H9 (cell line): Measurements from ENCODE around the gene ZNF611. TPM values are rescaled to one million over a fixed set of nuclear protein-coding genes. Genes with fewer than 3 reads are reported as not detected.

Experiments used
- DNase-seq: peaks from one replicate; pipeline ENCODE4 v3.0.0-alpha.2; 2017
- H2AFZ ChIP-seq: one replicate; pipeline ENCODE4 v1.6.1; 2013; ENCODE audit warnings: mild to moderate bottlenecking, low read length, control low read depth, moderate library complexity
- H2AK5ac ChIP-seq: 2 replicates; pipeline ENCODE4 v1.6.1; 2013; ENCODE audit warnings: low read length, control low read depth, mixed read lengths; ENCODE audit not compliant: insufficient read length
- H2BK120ac ChIP-seq: one replicate; pipeline ENCODE4 v1.6.1; 2013; ENCODE audit warnings: low read depth, mild to moderate bottlenecking, low read length, control low read depth, inconsistent platforms; ENCODE audit not compliant: poor library complexity, severe bottlenecking
- H2BK12ac ChIP-seq: 2 replicates; pipeline ENCODE4 v1.6.1; 2013; ENCODE audit warnings: low read length, control low read depth, mixed read lengths, low read depth; ENCODE audit not compliant: insufficient read length
- H2BK15ac ChIP-seq: 2 replicates; pipeline ENCODE4 v1.6.1; 2013; ENCODE audit warnings: low read depth, low read length, control low read depth
- H2BK20ac ChIP-seq: one replicate; pipeline ENCODE4 v1.6.1; 2013; ENCODE audit warnings: low read depth, mild to moderate bottlenecking, low read length, control low read depth, inconsistent platforms; ENCODE audit not compliant: poor library complexity, severe bottlenecking
- H2BK5ac ChIP-seq: 2 replicates; pipeline ENCODE4 v1.6.1; 2013; ENCODE audit warnings: low read length, control low read depth, mixed read lengths; ENCODE audit not compliant: insufficient read length
- H3K14ac ChIP-seq: 2 replicates; pipeline ENCODE4 v1.6.1; 2013; ENCODE audit warnings: low read length, control low read depth; ENCODE audit not compliant: insufficient read depth
- H3K18ac ChIP-seq: 2 replicates; pipeline ENCODE4 v1.6.1; 2013; ENCODE audit warnings: low read depth, mild to moderate bottlenecking, mixed read lengths, low read length, control low read depth; ENCODE audit not compliant: insufficient read length
- H3K23ac ChIP-seq: 2 replicates; pipeline ENCODE4 v1.6.1; 2013; ENCODE audit warnings: low read length, control low read depth, mixed read lengths, low read depth; ENCODE audit not compliant: insufficient read length
- H3K23me2 ChIP-seq: 2 replicates; pipeline ENCODE4 v1.6.1; 2013; ENCODE audit warnings: low read depth, mild to moderate bottlenecking, mixed read lengths, low read length, control low read depth; ENCODE audit not compliant: insufficient read length, poor library complexity, severe bottlenecking
- H3K27ac ChIP-seq: 2 replicates; pipeline ENCODE4 v1.5.1; 2013; ENCODE audit warnings: low read length, control low read depth, mixed read lengths, low read depth; ENCODE audit not compliant: insufficient read length
- H3K27me3 ChIP-seq: 2 replicates; pipeline ENCODE4 v1.6.1; 2013; ENCODE audit warnings: low read length, control low read depth, inconsistent platforms; ENCODE audit not compliant: insufficient read depth
- H3K4ac ChIP-seq: 2 replicates; pipeline ENCODE4 v1.6.1; 2013; ENCODE audit warnings: low read depth, mild to moderate bottlenecking, control low read depth, inconsistent platforms, low read length, moderate library complexity
- H3K4me1 ChIP-seq: 2 replicates; pipeline ENCODE4 v1.6.1; 2013; ENCODE audit warnings: low read length, control low read depth, inconsistent platforms; ENCODE audit not compliant: insufficient read depth
- H3K4me2 ChIP-seq: 2 replicates; pipeline ENCODE4 v1.6.1; 2013; ENCODE audit warnings: low read length, control low read depth, mixed read lengths; ENCODE audit not compliant: insufficient read length, insufficient read depth
- H3K56ac ChIP-seq: 2 replicates; pipeline ENCODE4 v1.6.1; 2013; ENCODE audit warnings: low read depth, mild to moderate bottlenecking, mixed read lengths, low read length, control low read depth; ENCODE audit not compliant: insufficient read length
- H3K79me1 ChIP-seq: 2 replicates; pipeline ENCODE4 v1.6.1; 2013; ENCODE audit warnings: low read depth, mild to moderate bottlenecking, moderate library complexity, low read length, control low read depth, inconsistent platforms; ENCODE audit not compliant: insufficient read depth, poor library complexity, severe bottlenecking
- H3K79me2 ChIP-seq: 2 replicates; pipeline ENCODE4 v1.6.1; 2013; ENCODE audit warnings: low read length, control low read depth, inconsistent platforms; ENCODE audit not compliant: insufficient read depth
- H3K9ac ChIP-seq: 2 replicates; pipeline ENCODE4 v1.6.1; 2013; ENCODE audit warnings: low read length, control low read depth, mixed read lengths; ENCODE audit not compliant: insufficient read length; ENCODE audit errors: extremely low read depth
- H3K9me3 ChIP-seq: one replicate; pipeline ENCODE4 v1.6.1; 2013; ENCODE audit warnings: low read depth, low read length, inconsistent platforms; ENCODE audit not compliant: control insufficient read depth
- H3T11ph ChIP-seq: one replicate; pipeline ENCODE4 v1.6.1; 2013; ENCODE audit warnings: mild to moderate bottlenecking, low read length, control low read depth, inconsistent platforms
- H4K20me1 ChIP-seq: one replicate; pipeline ENCODE4 v1.6.1; 2013; ENCODE audit not compliant: control insufficient read depth, insufficient read length, insufficient read depth
- H4K5ac ChIP-seq: 2 replicates; pipeline ENCODE4 v1.6.1; 2013; ENCODE audit warnings: low read depth, mild to moderate bottlenecking, mixed read lengths, low read length, control low read depth; ENCODE audit not compliant: insufficient read length
- H4K8ac ChIP-seq: replicated peaks from 2 replicates; pipeline ENCODE4 v1.6.1; 2013; ENCODE audit warnings: low read length, control low read depth, mixed read lengths, low read depth; ENCODE audit not compliant: insufficient read length
- H4K91ac ChIP-seq: 2 replicates; pipeline ENCODE4 v1.6.1; 2013; ENCODE audit warnings: low read depth, mild to moderate bottlenecking, moderate library complexity, mixed read lengths, low read length, control low read depth; ENCODE audit not compliant: insufficient read length
- H3K27ac Mint-ChIP-seq, 3 experiments: 2 replicates in 2 of 3; 3 replicates in 1 of 3; pipeline ENCODE4 v1.8.0; 2020 to 2021; ENCODE audit warnings: mixed read lengths in 3 of 3, mild to moderate bottlenecking in 1 of 3, moderate library complexity in 1 of 3
- H3K27me3 Mint-ChIP-seq: 2 replicates; pipeline ENCODE4 v1.8.0; 2021; ENCODE audit warnings: low read depth, mild to moderate bottlenecking, moderate library complexity, mixed read lengths
- H3K36me3 Mint-ChIP-seq, 3 experiments: 2 replicates in 2 of 3; 3 replicates in 1 of 3; pipeline ENCODE4 v1.8.0; 2020 to 2021; ENCODE audit warnings: low read depth in 3 of 3, mixed read lengths in 3 of 3; ENCODE audit not compliant: insufficient read depth in 1 of 3
- H3K4me1 Mint-ChIP-seq, 2 experiments: 2 replicates each; pipeline ENCODE4 v1.8.0; 2020; ENCODE audit warnings: mixed read lengths in 2 of 2
- H3K4me3 Mint-ChIP-seq, 2 experiments: 2 replicates in 1 of 2; 3 replicates in 1 of 2; pipeline ENCODE4 v1.8.0; 2020 to 2021; ENCODE audit warnings: mild to moderate bottlenecking in 2 of 2, mixed read lengths in 2 of 2, moderate library complexity in 1 of 2
- H3K9me3 Mint-ChIP-seq, 2 experiments: 2 replicates in 1 of 2; 3 replicates in 1 of 2; pipeline ENCODE4 v1.8.0; 2020; ENCODE audit warnings: mild to moderate bottlenecking in 2 of 2, mixed read lengths in 2 of 2, moderate library complexity in 1 of 2
- WGBS: extraction: QIAGEN DNeasy Blood & Tissue Kit; methylation state at CpG from one replicate; pipeline ENCODE4 v1.1.7; 2013; ENCODE audit warnings: missing lambda C conversion rate, low lambda C conversion rate, mixed read lengths; ENCODE audit not compliant: insufficient read length; ENCODE audit errors: extremely low coverage; 5-methylcytosine and 5-hydroxymethylcytosine counted together
- total RNA-seq: library from RNA; stranded (reverse); gene quantifications from 2 replicates; pipeline ENCODE4 v1.2.1, GENCODE V29; 2021
- TF ChIP-seq, protein P1 (sequence below): fragments of 200-600 bp; sonication (generic); conservative IDR thresholded peaks from 3 replicates; pipeline ENCODE4 v1.8.0; 2021; ENCODE audit warnings: antibody characterized with exemption, mild to moderate bottlenecking

Gene ZNF611
- total RNA-seq, 1 experiment from 2014 or later = 25.6 TPM

DNA sequence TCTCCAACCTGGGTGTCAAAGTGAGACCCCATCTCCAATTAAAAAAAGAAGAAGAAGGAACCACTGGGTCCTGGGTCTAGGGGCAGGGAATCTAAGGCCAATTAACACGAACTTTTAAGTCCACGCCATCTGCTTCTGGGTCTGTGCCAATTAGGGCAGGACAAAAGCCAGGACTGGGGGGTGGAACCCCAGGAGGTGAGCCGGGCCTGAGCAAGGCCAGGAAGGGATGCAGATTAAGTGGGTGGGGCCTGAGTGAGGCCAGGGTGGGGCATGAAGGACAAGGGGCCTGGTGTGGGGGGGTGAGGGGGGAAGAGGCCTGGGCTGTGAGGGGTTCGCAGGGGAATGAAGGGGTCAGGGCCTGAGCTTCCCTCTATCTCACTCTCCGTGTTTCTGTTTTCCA lies 70.4 kb downstream of the ZNF611 start:
- Histone ChIP-seq H2BK5ac (no peak overlapping the region), H3K9ac (no peak overlapping the region), H3K4me1 (peaks cover 12% of the 10 kb centered on the region; the same call in 1 of the 2 replicates), H3K18ac (no peak overlapping the region), H3K23ac (no peak overlapping the region), H3K4me2 (no peak overlapping the region), H3K14ac (no peak overlapping the region), H3K27me3 (no peaks in the 10 kb centered on the region), H2BK12ac (no peak overlapping the region), H2BK20ac (no peak overlapping the region), H3K9me3 (no peaks in the 10 kb centered on the region), H3K79me2 (no peaks in the 10 kb centered on the region), H3K27ac (no peak overlapping the region), H4K20me1 (no peaks in the 10 kb centered on the region), H3K79me1 (peaks cover 3% of the 10 kb centered on the region), H2BK15ac (no peak overlapping the region), H3T11ph (no peak overlapping the region), H4K8ac (no peak overlapping the region), H3K23me2 (no peaks in the 10 kb centered on the region), H3K4ac (no peak overlapping the region), H2BK120ac (no peak overlapping the region), H2AK5ac (no peak overlapping the region), H4K5ac (no peak overlapping the region), H3K56ac (no peak overlapping the region), H4K91ac (no peak overlapping the region), H2AFZ (no peak overlapping the region)
- TF ChIP-seq, protein P1, sequence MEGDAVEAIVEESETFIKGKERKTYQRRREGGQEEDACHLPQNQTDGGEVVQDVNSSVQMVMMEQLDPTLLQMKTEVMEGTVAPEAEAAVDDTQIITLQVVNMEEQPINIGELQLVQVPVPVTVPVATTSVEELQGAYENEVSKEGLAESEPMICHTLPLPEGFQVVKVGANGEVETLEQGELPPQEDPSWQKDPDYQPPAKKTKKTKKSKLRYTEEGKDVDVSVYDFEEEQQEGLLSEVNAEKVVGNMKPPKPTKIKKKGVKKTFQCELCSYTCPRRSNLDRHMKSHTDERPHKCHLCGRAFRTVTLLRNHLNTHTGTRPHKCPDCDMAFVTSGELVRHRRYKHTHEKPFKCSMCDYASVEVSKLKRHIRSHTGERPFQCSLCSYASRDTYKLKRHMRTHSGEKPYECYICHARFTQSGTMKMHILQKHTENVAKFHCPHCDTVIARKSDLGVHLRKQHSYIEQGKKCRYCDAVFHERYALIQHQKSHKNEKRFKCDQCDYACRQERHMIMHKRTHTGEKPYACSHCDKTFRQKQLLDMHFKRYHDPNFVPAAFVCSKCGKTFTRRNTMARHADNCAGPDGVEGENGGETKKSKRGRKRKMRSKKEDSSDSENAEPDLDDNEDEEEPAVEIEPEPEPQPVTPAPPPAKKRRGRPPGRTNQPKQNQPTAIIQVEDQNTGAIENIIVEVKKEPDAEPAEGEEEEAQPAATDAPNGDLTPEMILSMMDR = no peak
- Mint-ChIP-seq H3K27ac (peak overlapping the region in 1 of 3 experiments; percentile 89; a peak in 2 of 7 replicates), H3K4me3 (peak overlapping the region in 1 of 2 experiments; percentile 41; a peak in 1 of 5 replicates), H3K4me1 (peaks cover 31 to 33% of the 10 kb centered on the region in 2 experiments), H3K36me3 (peaks cover 6 to 7% (median 6%) of the 10 kb centered on the region in 3 experiments; a peak in 4 of 7 replicates), H3K9me3 (no peaks in the 10 kb centered on the region), H3K27me3 (no peaks in the 10 kb centered on the region)
- DNase-seq = peak; percentile 73
- no CpG with 5 or more reads among the region's 5 CpGs for WGBS
